ENCODE measurements around the gene GMPS. TPM values are rescaled to one million over a fixed set of nuclear protein-coding genes. Genes with fewer than 3 reads are reported as not detected.
A peak's percentile ranks its signal among the peaks of the same experiment; 100 is the strongest.

Gene GMPS
- total RNA-seq, 1 experiment from 2014 or later: 119 TPM

DNA sequence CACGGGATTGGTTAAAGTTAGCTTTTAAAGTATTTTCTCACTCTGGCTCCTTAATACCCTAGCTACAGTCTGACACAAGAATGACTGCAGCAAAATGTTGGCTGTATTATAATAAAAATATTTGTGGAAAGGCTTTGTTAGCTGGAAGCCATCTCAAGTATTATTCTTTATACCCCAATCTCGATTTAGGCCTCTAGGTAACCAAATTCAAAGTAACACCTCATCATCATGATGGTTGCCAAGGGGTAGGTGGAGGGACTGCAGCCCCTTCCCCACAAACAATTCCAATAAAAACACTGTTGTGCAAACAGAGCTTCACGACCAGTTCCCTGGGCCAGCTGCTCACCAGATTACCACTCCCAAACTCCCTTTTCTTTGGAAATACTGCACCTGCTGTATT is 759 bp upstream of the GMPS start:
- H3K27ac ChIP-seq (ENCODE audit: low read depth, low read length): peak overlapping the region; percentile 51

More for the DNA sequence above, 759 bp upstream of the GMPS start:
- no peaks in the 10 kb centered on the region for H3K27me3 ChIP-seq (ENCODE audit: insufficient read depth, low read length)
- ChIA-PET POLR2A (interaction anchor here (0.9 to 1.2 kb wide), 3 partner anchors 10 to 64 kb away, joined by 3 to 5 read pairs (median 3); partner anchors contain the start of gene C3orf33), RAD21 (ENCODE audit: low non-redundant PET in 1 of 2, low total read pairs in 2 of 2, uncharacterized antibody in 2 of 2, unreplicated experiment in 2 of 2) (interaction anchor here in 1 of 2 experiments (0.8 kb wide), 1 partner anchor 124 kb away, joined by 3 read pairs; no protein-coding TSS in a partner anchor), CTCF (interaction anchor here (0.9 to 2.9 kb wide), 5 partner anchors 8 to 487 kb away, joined by 3 to 11 read pairs (median 4); partner anchors contain the start of gene C3orf33)
- TSS peak; percentile 94 for BruUV-seq (replicated peaks)
- H3K36me3 ChIP-seq (ENCODE audit: control insufficient read depth in 1 of 2, insufficient read depth in 2 of 2, low read length in 2 of 2): no peaks in the 10 kb centered on the region
- H3K79me2 ChIP-seq (ENCODE audit: insufficient read depth, low read length): peaks cover 41% of the 10 kb centered on the region
- TF ChIP-seq ZNF274 (IDR thresholded peaks at IDR 0.05; ENCODE audit: low read depth, low read length): no peak
- TF ChIP-seq, protein P1, sequence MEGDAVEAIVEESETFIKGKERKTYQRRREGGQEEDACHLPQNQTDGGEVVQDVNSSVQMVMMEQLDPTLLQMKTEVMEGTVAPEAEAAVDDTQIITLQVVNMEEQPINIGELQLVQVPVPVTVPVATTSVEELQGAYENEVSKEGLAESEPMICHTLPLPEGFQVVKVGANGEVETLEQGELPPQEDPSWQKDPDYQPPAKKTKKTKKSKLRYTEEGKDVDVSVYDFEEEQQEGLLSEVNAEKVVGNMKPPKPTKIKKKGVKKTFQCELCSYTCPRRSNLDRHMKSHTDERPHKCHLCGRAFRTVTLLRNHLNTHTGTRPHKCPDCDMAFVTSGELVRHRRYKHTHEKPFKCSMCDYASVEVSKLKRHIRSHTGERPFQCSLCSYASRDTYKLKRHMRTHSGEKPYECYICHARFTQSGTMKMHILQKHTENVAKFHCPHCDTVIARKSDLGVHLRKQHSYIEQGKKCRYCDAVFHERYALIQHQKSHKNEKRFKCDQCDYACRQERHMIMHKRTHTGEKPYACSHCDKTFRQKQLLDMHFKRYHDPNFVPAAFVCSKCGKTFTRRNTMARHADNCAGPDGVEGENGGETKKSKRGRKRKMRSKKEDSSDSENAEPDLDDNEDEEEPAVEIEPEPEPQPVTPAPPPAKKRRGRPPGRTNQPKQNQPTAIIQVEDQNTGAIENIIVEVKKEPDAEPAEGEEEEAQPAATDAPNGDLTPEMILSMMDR (IDR thresholded peaks at IDR 0.05 in 2 of 3, conservative IDR thresholded peaks at IDR 0.05 in 1 of 3; ENCODE audit: borderline replicate concordance in 1 of 3, insufficient read depth in 1 of 3, low read depth in 2 of 3, low read length in 2 of 3): no peak
- TF ChIP-seq SP1 (IDR thresholded peaks at IDR 0.05; ENCODE audit: low read depth): no peak
- TF ChIP-seq, protein P2, sequence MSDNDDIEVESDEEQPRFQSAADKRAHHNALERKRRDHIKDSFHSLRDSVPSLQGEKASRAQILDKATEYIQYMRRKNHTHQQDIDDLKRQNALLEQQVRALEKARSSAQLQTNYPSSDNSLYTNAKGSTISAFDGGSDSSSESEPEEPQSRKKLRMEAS (IDR thresholded peaks at IDR 0.05): no peak
- no peak for TF ChIP-seq EGR1 (IDR thresholded peaks at IDR 0.05; ENCODE audit: low read depth)
- TF ChIP-seq SIN3A (IDR thresholded peaks at IDR 0.05; ENCODE audit: low read depth): no peak
- TF ChIP-seq FOSL1 (IDR thresholded peaks at IDR 0.05; ENCODE audit: low read depth): no peak
- TF ChIP-seq ELF1 (IDR thresholded peaks at IDR 0.05; ENCODE audit: borderline replicate concordance, low read depth): no peak
- TF ChIP-seq CEBPB (IDR thresholded peaks at IDR 0.05; ENCODE audit: low read depth): no peak
- no peak for TF ChIP-seq JUND (IDR thresholded peaks at IDR 0.05)
- no peak for TF ChIP-seq EZH2 (IDR thresholded peaks at IDR 0.05)
- TF ChIP-seq CBX3 (IDR thresholded peaks at IDR 0.05; ENCODE audit: low read depth): no peak
- no peak for TF ChIP-seq ZFX (IDR thresholded peaks at IDR 0.05)
- no peak for TF ChIP-seq TCF7L2 (IDR thresholded peaks at IDR 0.05; ENCODE audit: borderline replicate concordance, extremely low read depth, insufficient read depth, insufficient read length)
- TF ChIP-seq, protein P3, sequence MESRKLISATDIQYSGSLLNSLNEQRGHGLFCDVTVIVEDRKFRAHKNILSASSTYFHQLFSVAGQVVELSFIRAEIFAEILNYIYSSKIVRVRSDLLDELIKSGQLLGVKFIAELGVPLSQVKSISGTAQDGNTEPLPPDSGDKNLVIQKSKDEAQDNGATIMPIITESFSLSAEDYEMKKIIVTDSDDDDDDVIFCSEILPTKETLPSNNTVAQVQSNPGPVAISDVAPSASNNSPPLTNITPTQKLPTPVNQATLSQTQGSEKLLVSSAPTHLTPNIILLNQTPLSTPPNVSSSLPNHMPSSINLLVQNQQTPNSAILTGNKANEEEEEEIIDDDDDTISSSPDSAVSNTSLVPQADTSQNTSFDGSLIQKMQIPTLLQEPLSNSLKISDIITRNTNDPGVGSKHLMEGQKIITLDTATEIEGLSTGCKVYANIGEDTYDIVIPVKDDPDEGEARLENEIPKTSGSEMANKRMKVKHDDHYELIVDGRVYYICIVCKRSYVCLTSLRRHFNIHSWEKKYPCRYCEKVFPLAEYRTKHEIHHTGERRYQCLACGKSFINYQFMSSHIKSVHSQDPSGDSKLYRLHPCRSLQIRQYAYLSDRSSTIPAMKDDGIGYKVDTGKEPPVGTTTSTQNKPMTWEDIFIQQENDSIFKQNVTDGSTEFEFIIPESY (IDR thresholded peaks at IDR 0.05; ENCODE audit: extremely low read depth, insufficient replicate concordance, low read length): no peak
- TF ChIP-seq, protein P4, sequence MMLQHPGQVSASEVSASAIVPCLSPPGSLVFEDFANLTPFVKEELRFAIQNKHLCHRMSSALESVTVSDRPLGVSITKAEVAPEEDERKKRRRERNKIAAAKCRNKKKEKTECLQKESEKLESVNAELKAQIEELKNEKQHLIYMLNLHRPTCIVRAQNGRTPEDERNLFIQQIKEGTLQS (IDR thresholded peaks at IDR 0.05): no peak
- TF ChIP-seq, protein P5, sequence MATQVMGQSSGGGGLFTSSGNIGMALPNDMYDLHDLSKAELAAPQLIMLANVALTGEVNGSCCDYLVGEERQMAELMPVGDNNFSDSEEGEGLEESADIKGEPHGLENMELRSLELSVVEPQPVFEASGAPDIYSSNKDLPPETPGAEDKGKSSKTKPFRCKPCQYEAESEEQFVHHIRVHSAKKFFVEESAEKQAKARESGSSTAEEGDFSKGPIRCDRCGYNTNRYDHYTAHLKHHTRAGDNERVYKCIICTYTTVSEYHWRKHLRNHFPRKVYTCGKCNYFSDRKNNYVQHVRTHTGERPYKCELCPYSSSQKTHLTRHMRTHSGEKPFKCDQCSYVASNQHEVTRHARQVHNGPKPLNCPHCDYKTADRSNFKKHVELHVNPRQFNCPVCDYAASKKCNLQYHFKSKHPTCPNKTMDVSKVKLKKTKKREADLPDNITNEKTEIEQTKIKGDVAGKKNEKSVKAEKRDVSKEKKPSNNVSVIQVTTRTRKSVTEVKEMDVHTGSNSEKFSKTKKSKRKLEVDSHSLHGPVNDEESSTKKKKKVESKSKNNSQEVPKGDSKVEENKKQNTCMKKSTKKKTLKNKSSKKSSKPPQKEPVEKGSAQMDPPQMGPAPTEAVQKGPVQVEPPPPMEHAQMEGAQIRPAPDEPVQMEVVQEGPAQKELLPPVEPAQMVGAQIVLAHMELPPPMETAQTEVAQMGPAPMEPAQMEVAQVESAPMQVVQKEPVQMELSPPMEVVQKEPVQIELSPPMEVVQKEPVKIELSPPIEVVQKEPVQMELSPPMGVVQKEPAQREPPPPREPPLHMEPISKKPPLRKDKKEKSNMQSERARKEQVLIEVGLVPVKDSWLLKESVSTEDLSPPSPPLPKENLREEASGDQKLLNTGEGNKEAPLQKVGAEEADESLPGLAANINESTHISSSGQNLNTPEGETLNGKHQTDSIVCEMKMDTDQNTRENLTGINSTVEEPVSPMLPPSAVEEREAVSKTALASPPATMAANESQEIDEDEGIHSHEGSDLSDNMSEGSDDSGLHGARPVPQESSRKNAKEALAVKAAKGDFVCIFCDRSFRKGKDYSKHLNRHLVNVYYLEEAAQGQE (IDR thresholded peaks at IDR 0.05; ENCODE audit: low read depth): no peak
- TF ChIP-seq EZH2phosphoT487 (IDR thresholded peaks at IDR 0.05; ENCODE audit: borderline replicate concordance): no peak
- TF ChIP-seq RAD21 (IDR thresholded peaks at IDR 0.05; ENCODE audit: low read depth): no peak
- no peak for TF ChIP-seq SRF (IDR thresholded peaks at IDR 0.05; ENCODE audit: low read depth)
- DNase-seq (ENCODE audit: low read depth, low spot score) (no peak), ATAC-seq (no peak)
- H2AFZ ChIP-seq (ENCODE audit: low read depth, low read length, poor library complexity, severe bottlenecking): peak overlapping the region; percentile 68
- peak overlapping the region; percentile 91 for H3K4me2 ChIP-seq (ENCODE audit: low read length)
- no peaks in the 10 kb centered on the region for H3K9me3 ChIP-seq (ENCODE audit: control insufficient read depth in 1 of 2, insufficient read depth in 1 of 2, low read depth in 1 of 2, low read length in 2 of 2)
- peak overlapping the region; percentile 100 for H3K9ac ChIP-seq (ENCODE audit: low read length)
- no peaks in the 10 kb centered on the region for H3K9me2 ChIP-seq (ENCODE audit: insufficient read depth)
- H4K20me1 ChIP-seq (ENCODE audit: insufficient read depth): peaks cover 23% of the 10 kb centered on the region; the same call in 1 of the 2 replicates
- H3K4me3 ChIP-seq (replicated peaks in 1 of 2; ENCODE audit: low read depth in 1 of 2, low read length in 2 of 2): peak overlapping the region; percentile 56 to 98
- intact Hi-C loops (cut with micrococcal nuclease): loop anchor here (1.0 to 5.0 kb wide), 2 partner anchors 15 to 122 kb away; partner anchors contain the start of genes PLCH1 and SLC33A1
- H3K4me1 ChIP-seq (ENCODE audit: control insufficient read depth in 1 of 2, insufficient read depth in 2 of 2, low read length in 2 of 2): peaks cover 0 to 25% of the 10 kb centered on the region in 2 experiments; a peak in 3 of 4 replicates
